Eye (tissue), 1 donor: ENCODE measurements around the gene CFAP92.

Experiments used
- DNase-seq: peaks from one replicate; pipeline ENCODE4 v3.0.0-alpha.2; 2015

CFAP92 gene

DNA sequence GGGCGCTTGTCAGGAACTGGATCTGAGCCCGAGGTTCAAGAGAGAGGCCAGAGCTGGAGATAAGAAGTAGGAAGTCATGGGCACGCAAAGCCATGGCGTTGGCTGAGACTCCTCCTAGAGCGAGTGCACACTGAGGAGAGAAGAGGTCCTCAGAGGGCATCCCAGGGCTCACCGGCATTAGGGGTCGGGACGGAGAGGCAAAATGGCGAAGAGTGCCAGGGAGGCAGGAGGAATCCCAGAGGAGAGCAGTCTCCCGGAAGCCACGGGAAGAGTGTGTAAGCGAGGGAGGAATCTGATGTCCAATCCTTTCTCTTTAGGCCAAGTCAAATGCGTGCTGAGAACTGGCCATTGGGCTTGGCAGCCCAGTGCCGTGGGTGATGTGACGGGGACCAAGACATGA lies 31.2 kb upstream of the CFAP92 start:
- DNase-seq: no peak

DNA sequence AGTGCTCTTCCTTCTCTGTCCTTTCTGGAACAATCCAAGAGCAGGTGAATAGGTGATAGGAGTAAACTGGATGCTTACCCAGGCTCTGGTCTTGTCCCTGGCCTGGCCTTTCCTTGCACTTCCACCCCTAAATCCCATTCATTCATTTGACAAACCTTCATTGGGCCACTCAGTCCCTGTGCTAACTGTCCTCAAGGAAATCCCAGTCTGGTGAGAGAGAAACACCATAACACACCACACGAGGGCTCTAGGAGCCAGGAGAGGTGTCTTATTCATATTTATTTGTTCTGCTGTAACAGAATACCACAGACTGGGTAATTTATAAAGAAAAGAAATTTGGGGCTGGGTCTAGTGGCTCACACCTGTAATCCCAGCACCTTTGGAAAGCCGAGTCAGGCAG lies 30.0 kb upstream of the CFAP92 start:
- no peak for DNase-seq

DNA sequence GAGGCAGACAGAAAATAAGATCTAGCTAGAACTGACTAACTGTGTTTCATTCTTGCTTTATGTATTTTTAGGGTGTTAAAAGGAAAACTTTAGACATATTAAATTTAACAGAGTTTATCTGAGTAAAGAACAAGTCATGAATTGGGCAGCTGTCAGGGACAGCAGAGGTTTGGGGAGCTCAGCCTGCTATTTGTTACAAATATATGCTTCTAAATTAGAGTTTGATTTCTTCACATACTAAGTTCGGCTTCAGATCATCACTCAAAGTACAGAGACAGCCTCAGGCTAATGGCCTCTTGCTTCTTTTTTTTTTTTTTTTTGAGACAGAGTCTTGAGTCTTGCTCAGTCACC lies 29.1 kb upstream of the CFAP92 start:
- DNase-seq: no peak

DNA sequence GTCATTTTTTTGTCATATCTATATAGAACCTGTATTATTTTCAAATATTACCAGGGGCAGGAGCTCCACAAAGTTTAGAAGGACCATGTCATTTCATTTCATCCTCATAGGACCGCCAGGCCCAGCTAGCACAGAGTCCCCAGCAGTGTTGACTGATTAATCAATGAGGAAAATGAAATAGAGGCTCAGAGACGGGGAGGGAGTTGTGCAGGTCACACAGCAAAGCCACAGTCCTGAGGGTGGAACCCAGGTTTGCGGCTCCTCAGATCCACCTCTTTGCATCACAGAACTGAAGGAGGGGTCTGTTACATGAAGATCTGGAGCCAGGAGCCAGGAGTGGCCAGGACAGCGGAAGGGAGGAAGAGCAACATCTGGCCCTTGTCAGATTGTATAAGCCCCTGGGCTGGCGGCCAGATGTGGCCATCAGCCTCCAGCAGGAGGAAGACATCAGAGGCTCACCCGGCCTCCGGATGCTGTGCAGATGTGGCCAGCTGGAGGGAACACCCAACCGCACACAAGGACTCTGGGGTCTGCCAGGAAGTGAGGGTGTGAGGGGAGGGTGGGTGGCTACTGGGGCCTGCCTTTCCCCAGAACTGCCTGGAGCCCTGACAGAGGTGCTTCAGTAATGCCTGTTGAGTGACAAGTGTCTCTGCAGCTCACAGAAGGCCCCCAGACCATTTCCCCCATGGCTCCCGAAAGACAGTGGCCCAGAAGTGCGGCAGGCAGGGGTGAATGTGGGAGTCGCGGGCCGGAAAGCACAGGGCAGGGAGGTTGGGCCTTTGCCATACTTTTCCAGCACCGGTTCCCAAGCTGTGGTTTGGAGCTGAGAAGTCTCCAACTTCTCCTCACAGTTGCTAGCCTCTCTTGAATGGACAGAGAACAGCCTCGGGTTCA lies 28.5 kb upstream of the CFAP92 start:
- DNase-seq: no peak

DNA sequence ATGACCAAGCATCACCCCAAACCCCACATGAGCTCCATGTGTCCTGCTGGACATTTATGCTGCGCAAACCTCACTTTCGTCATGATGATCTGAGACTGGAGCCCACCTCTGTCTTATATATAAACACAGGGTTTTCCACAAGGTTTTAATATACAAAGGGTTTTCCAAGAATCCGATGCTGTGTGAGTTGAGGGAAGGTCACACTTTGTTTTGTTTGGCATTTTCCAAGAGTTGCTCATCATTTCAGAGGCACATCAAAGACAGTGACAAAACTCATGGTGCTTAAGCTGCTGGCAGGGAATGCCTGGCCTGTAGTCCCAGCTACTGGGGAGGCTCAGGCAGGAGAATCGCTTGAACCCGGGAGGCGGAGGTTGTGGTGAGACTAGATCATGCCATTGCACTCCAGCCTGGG lies 27.3 kb upstream of the CFAP92 start:
- no peak for DNase-seq

DNA sequence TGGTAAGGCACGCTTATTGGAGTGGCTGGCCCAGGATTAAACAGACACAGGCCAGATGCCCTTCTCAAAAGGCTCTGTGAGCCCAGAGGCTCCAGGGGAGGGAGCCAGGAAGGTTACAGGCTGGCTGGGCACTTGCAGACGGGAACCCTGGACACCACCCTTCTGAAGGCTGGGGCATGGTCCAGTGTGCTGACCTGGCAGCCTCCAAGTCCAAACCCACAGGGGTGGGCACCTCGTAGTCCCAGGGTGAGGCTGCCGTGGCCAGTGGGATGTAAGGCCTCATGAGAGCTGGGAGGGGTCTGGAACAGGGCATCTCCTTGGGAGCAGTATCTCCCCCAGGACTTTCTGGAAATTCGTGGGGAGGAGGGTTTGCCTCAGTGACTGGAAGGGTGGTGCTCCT lies 26.8 kb upstream of the CFAP92 start:
- DNase-seq: no peak

DNA sequence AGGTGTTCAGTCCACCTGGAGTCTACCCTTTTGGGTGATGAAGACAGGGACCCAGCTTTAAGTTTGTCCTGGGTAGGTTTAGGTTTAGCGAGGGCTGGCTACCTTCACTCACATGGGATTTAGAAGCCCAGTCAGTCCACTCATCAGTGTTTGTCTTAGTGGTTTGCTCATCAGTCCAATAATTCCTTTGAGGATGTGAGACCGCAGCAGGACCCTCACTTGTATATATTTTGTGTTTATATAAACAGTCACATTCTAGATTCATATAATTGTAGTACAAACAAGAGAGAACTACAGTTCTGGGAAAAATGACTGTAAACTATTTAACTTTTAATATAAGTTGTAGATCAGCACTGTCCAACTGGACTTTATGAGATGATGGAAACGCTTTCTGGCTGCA lies 25.4 kb upstream of the CFAP92 start:
- no peak for DNase-seq

DNA sequence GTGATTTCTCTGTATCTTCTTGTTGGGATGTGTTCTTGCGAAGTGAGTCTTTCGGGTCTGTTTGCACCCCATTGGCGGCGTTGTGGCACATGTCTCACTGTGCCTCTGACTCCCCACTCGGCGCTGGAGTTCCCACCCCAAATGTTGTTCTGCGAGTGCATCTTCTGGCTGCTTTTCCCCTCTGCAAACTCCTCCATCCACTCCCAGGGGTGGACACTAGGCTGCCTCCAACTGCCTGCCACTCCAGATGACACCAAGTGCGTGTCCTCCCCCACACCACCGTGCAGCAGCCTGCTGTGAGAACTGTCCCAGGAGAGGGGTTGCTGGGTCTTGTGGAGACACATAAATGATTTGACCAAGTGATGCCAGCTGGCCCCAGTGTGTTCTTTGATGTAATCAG lies 24.9 kb upstream of the CFAP92 start:
- no peak for DNase-seq

DNA sequence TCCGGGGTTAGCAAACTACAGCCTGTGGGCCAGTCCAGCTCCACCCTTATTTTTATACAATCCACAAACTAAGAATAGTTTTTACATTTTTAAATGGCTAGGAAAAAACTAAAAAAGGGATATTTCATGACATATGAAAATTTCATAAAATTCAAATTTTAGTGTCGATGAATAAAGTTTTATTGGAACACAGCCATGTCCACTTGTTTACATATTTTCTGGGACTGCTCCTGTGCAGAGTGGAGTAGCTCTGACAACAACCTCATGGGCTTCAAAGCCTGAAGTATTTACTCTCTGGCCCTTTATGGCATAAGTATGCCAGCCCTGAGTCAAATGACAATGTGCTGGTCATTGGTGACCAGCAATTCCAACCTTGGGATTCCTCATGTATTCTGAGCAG lies 24.4 kb upstream of the CFAP92 start:
- no peak for DNase-seq

DNA sequence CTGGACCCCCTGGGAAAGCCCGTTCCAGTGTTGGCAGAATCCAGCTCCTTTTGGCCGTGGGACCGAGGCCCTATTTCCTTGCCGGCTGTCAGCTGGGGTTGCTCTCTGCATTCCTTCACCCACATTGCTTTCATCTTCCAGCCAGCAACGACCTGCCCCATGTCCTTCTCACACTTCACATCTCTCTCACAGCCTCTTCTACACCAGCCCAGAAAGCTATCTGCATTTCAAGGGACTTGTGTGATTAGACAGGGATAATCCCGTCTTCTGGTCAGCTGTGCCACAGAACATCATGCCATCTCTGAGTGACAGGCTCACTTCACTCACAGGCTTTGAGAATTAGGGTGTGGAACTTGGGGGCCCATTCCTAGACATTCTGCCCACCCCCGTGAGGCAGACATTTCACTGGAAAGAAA lies 23.6 kb upstream of the CFAP92 start:
- no peak for DNase-seq

DNA sequence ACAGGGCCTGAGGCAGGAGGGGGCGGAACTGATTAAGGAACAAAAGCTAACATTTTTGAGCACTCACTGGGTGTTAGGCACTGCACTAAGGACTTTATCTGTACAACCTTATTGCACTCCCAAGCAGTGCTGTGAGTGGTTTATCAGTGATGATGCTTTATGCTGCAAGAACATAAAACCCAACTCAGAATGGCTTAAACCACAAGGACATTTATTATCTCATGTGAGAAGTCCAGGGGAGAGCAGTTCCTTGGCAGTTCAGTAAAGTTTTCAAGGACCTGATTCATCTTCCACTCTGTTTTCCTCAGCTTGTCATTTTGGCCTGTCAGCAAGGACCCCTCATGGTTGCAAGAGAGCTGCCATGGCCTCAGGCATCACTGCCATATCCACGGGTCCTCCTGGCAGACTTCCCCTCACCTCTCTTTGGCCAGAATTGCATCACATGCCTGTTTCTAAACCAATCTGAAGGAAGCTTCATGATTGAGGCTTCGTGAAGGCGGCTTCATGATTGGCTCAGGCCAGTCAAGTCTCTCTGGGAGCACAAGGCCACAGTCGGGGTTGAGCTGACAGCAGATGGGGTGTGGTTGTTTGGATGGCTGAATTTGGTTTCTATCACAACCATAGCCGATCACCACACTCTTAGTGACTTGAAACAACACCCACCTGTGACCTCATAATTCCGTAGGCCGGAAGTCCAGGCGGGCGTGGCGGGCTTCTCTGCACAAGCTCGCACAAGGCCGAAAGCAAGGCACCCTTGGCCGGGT lies 23.0 kb upstream of the CFAP92 start:
- DNase-seq: no peak

DNA sequence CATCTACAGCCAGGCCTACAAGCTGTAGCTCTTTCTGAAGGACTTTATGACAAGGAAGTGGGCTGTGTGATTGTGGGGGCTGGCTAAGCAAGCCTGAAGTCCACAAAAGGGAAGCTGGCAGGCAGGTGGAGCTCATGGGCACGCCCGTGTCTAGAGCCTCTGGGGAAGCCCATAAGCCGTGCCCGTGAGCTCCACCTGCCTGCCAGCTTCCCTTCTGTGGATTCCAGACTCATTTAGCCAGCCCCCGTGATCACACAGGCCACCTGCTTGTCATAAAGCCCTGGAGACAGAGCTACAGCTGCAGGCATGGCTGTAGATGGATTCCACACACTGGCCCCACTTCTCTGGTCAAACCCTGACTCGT lies 22.5 kb upstream of the CFAP92 start:
- no peak for DNase-seq

DNA sequence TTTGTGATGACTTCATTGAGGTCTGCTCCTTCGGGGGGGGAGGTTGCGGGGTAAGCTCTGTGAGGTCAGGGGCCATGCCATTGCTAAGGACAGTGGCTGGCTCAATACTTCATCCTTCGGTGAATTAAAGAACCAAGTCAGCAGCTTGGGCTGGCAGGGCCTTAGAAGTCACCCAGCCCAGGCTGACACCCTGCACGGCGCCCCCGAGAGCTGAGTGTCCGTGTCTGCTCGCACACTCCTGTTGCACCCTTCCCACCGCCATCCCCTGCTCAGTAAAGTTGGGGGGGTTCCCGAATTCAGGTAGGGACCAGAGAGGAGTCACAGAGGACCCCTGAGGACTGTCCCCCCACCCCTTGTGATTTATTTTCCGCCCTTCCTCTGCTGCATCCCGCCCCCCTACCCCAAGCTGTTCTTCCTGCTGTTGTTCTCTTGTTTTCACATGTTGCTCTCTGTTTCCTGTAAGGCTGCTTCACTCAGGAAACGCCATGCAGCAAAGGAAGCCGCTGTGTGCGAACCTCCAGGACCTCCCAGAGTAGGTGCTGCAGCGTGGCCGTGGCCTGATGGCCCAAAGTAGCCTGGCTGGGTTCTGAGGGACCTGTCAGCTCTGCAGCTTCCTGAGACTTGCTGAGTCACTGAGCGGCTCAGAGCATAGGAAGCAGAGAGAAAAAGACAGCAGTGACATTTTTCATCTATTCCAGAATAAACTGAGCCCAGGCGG lies 21.7 kb upstream of the CFAP92 start:
- no peak for DNase-seq

DNA sequence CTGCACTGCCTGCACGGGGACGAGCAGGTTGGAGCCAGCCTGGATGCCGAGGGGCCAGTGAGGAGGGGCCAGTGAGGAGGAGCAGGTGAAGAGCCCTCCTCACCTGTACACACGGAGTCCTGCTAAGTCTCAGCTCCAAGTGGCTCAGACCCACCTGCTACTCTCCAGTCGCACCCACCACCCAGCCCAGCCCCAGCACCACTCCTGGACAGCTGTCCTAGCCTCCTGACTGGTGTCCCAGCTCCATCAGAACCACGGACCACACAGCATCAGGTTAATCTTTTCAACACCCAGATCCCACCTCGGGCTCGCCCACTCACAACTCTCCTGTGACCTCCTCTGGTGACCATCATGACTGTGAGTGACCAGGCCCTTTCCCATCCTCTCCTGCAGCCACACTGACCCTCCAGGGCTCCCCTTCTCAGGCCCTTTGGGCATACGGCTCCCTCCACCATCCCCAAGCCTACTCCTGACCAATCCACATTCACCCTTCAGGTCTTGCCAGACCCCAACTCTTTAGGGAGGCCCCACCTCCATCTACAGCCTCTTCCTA lies 21.0 kb upstream of the CFAP92 start:
- DNase-seq: no peak

DNA sequence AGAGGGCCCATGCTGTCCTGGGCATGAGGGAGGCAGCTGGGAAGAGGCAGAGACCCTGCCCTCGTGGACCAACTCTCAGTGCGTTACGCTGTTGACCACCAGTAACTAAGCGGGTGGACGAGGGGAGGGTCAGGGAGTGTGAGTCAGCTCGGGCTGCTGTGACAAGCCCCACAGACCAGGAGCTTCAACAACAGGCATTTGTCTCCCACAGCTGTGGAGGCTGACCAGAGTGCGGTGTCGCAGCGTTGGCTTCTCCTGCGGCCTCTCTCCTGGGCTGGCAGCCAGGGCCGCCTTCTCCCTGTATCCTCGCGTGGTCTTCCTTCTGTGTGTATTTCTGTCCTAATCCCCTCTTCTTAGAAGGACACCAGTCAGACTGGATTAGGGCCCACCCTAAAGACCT lies 20.3 kb upstream of the CFAP92 start:
- no peak for DNase-seq

DNA sequence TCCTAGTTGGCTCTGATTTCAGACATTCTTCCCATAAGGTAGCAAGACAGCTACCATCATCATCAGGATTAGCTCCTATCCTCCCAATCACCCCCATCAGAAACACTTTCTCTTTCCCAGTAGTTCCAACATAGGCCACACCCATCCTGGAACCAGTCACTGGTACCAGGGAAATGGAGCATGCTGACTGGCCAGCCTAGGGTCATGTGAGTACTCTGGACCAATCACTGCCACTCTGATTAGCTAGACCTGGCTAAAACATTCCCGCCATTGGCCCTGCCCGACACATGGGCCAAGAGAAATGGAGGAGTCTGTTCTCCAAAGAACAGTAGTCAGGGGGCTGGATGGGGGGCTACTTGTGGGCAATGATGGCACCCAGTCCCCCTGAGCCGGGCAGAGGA lies 19.6 kb upstream of the CFAP92 start:
- no peak for DNase-seq

DNA sequence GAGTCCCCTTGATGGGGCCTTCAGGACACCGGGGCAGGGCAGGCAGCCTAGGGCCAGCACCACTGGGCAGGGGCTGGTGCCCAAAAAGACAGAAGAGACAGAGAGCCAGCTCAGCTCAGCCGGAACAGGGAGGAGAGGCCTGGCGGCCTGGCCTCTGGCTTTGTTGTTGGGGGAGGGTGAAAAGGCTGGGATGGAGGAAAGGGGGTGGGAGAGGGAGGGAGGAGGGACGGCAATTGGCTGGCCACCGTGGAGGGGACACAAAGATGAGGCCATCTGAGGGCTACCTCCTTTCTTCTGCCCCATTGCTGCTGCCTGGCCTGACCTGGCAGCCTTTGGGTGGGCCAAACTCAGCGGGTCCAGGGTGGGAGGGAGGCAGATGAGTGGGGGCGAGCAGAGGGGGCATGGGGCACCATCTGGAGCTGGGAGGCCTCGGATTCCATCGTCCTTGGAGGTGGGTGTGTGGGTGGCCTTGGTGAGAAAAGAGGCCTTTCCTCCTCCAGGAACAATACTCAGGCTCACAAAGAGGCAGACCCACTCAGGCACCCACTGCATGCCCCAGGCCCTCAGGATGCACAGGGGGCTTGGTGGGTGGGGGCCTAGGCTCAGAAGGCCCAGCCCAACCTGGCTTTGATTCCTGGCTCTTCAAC lies 16.6 kb upstream of the CFAP92 start:
- peak; percentile 44 for DNase-seq

DNA sequence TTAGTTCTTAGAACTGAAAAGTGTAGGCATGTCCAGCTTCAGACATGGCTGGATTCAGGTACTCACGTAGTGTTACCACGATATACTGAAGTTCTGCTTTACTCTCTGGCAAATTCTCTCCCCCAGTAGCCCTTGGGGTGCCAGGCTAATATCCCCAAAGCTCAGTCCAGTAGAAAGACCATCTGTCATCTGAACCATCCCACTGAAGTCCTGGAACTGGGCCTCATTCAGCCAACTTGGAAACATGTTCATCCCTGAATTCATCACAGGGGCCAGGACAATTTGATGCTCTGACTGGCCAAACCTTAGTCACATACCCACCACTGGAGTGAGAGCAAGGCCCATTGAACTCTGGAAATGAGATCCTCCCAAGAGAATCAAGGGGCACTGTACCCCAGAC lies 15.4 kb upstream of the CFAP92 start:
- DNase-seq: no peak

DNA sequence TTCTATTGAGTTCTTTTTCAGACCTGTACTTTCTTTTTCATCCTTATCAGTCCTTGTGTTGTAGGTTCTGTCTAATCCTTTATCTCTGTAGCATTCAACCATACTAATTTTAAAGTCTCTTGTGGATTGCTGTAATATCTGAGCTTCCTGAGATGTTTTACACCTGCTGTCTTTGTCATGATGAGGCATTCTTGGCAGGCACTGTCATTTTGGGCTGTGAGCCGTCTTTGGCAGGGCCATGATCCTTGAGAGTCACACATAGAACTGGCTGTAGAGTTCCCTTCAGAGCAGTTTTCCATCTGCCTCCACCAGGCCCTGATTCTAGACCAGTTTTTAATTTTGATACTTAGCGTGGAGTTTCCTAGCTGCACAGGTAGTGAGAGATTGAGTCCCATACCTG lies 13.9 kb upstream of the CFAP92 start:
- DNase-seq: no peak

DNA sequence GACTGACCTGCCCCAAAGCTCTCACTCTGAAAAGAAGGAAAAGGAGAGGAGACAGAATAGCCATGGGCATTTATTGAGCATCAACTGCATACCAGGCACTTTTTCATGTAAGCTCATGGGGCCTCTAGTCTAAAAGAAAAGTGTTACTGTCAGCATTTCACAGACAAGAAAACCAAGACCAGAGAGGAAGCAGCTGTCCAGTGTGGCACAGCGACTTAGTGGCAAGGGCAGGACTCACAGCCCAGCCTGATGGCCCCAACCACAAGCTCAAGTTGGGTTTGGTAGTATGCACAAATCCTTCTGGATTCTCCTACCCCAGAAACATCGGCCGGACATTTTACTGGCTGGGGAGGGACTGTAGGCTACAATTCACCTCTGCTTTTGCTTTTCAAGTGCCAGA lies 13.0 kb upstream of the CFAP92 start:
- DNase-seq: no peak

DNA sequence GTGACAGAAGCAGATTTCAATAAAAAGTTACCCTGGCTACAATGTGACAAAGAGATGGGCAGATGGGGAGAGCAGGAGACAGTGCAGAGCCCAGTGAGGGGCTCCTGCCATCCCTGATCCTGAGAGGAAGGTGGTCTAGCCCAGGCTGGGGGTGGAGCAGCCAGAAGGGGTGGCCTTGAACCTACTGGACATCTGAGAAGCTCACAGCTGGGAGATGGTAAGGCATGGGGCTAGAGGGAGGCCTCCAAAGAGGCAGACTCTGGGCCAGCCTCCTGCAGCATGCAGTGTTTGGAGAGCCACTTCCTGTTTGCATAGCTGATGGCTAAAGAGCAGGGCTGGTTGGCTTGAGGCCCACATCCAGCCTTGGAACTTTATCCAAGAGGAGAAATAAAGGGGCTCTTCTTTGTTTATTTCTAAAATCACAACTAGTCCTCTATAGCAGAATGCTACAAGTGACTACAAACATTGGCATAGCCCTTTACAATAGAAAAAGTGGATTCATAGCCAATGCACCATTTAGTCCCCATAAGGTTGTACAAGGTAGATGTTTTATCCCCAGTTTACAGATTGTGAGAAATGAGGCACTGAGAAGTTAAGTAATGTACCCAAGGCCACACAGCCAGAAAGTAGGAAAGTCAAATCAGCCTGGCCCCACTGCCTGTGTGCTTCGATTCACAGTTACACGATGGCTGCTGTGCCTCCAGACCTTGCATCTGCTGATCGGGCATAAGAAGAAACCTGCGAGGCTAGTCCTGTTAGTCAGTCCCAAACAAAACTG lies 11.8 kb upstream of the CFAP92 start:
- no peak for DNase-seq

DNA sequence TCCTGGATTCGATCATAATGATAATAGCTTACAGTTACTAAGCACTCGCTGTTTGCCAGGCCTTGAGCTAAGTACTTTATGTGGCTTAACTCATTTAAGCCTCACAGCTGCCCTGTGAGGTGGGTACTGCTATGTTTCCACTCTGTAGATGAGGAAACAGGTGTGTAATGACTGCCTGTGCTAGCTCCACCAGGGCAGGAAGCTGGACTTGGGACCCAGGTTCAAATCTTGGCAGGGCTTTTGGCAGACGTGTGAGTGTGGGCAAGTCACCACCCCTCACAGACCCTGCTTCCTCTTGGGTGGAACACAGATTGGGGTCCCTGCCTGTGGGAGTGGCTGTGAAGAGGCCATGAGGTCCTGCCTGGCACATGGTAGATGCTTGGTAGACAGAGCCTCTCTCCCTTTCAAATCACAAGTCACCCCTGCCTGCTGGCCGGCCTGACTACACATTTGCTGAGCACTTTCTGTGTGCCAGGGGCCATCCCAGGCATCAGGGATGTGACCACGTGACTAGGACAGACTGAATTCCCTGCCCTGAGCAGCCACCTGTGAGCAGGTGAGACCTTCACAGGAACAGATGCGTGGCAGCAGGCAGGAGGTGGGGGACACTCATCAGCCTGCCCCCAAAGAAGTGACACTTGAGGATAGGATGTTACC lies 10.9 kb upstream of the CFAP92 start:
- no peak for DNase-seq
